A673 (cell line): ENCODE results near the gene AICDA.

Experiments
- CTCF ChIP-seq: fragments of 300-800, 200-600 bp; sonication (generic); conservative IDR thresholded peaks from 2 replicates; pipeline ENCODE4 v1.5.1; 2017; ENCODE audit warnings: low read depth, mild to moderate bottlenecking, antibody characterized with exemption, low read length, moderate library complexity, mixed read lengths
- EZH2 ChIP-seq: fragments of 200-600 bp; sonication (generic); IDR thresholded peaks from 2 replicates; pipeline ENCODE4 v1.6.1; 2017; ENCODE audit warnings: borderline replicate concordance, low read depth, mild to moderate bottlenecking, mixed read lengths, antibody characterized with exemption, low read length; ENCODE audit not compliant: poor library complexity, severe bottlenecking

- TF ChIP-seq CTCF (no peak), EZH2 (no peak)
Observed at GRCh38 chr12:8556531-8557097, 56.0 kb downstream of the AICDA start.
